HG02610 (cell line): ENCODE measurements around the gene FAM219B.

Experiments
- ATAC-seq: cut with Tn5 transposase; IDR thresholded peaks from one replicate; pipeline ENCODE4 v1.9.1; 2021; ENCODE audit warnings: mild to moderate bottlenecking, moderate library complexity; ENCODE audit not compliant: unreplicated experiment

The FAM219B gene

GRCh38 chr15:74878273-74878672 lies 28.4 kb downstream of the FAM219B start:
- ATAC-seq: no peak

GRCh38 chr15:74873756-74874424 lies 32.8 kb downstream of the FAM219B start:
- no peak for ATAC-seq

- peak; percentile 76 for ATAC-seq
These were observed 33.5 kb downstream of the FAM219B start, which contains the start of gene SCAMP2 for GRCh38 chr15:74873036-74873755. TSS of gene SCAMP2 (minus strand) at chr15:74873365. CDS start at chr15:74873255, 110 bp downstream.

GRCh38 chr15:74872702-74873035 lies 34.0 kb downstream of the FAM219B start:
- ATAC-seq: no peak

GRCh38 chr15:74870436-74871215 lies 36.0 kb downstream of the FAM219B start:
- peak; percentile 2 for ATAC-seq

GRCh38 chr15:74869726-74870407 lies 36.8 kb downstream of the FAM219B start:
- peak; percentile 74 for ATAC-seq

GRCh38 chr15:74869372-74869725 lies 37.3 kb downstream of the FAM219B start:
- ATAC-seq: no peak

GRCh38 chr15:74868059-74868458 lies 38.6 kb downstream of the FAM219B start:
- no peak for ATAC-seq

GRCh38 chr15:74867466-74868038 lies 39.1 kb downstream of the FAM219B start:
- no peak for ATAC-seq

- ATAC-seq: no peak
These were observed 40.6 kb downstream of the FAM219B start for GRCh38 chr15:74866090-74866489.

GRCh38 chr15:74865316-74865715 lies 41.3 kb downstream of the FAM219B start:
- no peak for ATAC-seq

- ATAC-seq: no peak
These were observed 42.4 kb downstream of the FAM219B start for GRCh38 chr15:74864296-74864695.

- no peak for ATAC-seq
These were observed 43.2 kb downstream of the FAM219B start for GRCh38 chr15:74863239-74864056.

GRCh38 chr15:74858369-74858740 lies 48.3 kb downstream of the FAM219B start:
- ATAC-seq: no peak

GRCh38 chr15:74857671-74858368 lies 48.8 kb downstream of the FAM219B start:
- ATAC-seq: no peak

- ATAC-seq: peak; percentile 68
These were observed 49.5 kb downstream of the FAM219B start for GRCh38 chr15:74857082-74857655.

GRCh38 chr15:74856537-74856936 lies 50.1 kb downstream of the FAM219B start:
- no peak for ATAC-seq

- no peak for ATAC-seq
These were observed 50.8 kb downstream of the FAM219B start for GRCh38 chr15:74855857-74856256.

- ATAC-seq: no peak
These were observed 52.1 kb downstream of the FAM219B start for GRCh38 chr15:74854453-74855022.
